Measurements from ENCODE around the gene APOBEC2. TPM values are rescaled to one million over a fixed set of nuclear protein-coding genes. Genes with fewer than 3 reads are reported as not detected.

The APOBEC2 gene
- total and polyA plus RNA-seq, 8 donors = 0.29 to 1.3 (median 0.75) TPM; not detected in 1

DNA sequence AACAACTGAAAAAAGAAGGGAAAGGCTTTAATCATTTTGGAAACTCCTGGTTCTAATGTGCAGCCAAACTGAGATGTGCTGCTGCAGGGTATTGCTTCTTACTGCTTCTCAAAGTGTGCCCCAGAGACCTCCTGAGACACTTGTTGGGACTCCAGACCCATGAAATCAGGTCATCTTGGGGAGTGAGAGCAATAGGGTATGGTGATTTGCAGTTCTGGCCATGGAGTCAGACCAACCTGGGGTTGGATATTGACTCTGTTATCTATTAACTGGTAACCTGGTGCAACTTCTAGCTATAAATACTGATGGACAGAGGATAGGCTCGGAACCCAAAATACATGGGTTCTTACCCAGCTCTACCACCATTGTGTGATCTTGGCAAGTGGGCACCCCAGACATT is 6.9 kb upstream of the APOBEC2 start:
- Histone ChIP-seq H3K36me3 (no peaks in the 10 kb centered on the region), H3K4me1 (no peaks in the 10 kb centered on the region), H3K27ac (no peak overlapping the region), H3K9me3 (no peaks in the 10 kb centered on the region), H3K4me3 (no peak overlapping the region), H3K27me3 (no peaks in the 10 kb centered on the region)
- TF ChIP-seq, protein P1, sequence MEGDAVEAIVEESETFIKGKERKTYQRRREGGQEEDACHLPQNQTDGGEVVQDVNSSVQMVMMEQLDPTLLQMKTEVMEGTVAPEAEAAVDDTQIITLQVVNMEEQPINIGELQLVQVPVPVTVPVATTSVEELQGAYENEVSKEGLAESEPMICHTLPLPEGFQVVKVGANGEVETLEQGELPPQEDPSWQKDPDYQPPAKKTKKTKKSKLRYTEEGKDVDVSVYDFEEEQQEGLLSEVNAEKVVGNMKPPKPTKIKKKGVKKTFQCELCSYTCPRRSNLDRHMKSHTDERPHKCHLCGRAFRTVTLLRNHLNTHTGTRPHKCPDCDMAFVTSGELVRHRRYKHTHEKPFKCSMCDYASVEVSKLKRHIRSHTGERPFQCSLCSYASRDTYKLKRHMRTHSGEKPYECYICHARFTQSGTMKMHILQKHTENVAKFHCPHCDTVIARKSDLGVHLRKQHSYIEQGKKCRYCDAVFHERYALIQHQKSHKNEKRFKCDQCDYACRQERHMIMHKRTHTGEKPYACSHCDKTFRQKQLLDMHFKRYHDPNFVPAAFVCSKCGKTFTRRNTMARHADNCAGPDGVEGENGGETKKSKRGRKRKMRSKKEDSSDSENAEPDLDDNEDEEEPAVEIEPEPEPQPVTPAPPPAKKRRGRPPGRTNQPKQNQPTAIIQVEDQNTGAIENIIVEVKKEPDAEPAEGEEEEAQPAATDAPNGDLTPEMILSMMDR (IDR thresholded peaks at IDR 0.05) = no peak
- no peak for DNase-seq
- intact Hi-C loops (cut with DNase I) = no loop called here
- ATAC-seq = no peak

DNA sequence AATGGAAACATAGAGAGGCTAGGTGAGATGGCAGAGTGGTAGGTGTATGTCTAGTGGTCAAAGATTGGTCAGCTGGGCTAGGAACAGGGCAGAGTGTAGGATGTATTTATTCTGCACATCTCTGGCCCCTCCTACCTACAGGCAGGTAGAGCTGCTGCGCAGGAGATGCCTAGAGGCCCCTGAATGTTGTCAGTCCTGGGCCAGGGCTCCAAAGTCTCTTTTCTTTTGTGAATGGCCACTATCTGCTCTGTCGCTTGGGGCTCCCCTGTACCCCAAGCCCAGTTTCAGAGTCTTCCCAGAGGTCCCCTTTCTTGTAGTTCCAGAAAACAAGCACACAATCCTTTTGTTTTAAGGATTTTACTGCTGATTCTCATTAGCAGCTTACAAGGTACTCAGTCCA is 5.7 kb upstream of the APOBEC2 start:
- no peak for ATAC-seq
- H3K36me3 ChIP-seq = no peaks in the 10 kb centered on the region
- TF ChIP-seq, protein P1 (IDR thresholded peaks at IDR 0.05) = no peak
- H3K27me3 ChIP-seq = no peaks in the 10 kb centered on the region
- intact Hi-C loops (cut with DNase I) = no loop called here
- H3K9me3 ChIP-seq = no peaks in the 10 kb centered on the region
- H3K27ac ChIP-seq = no peak overlapping the region
- H3K4me1 ChIP-seq = peaks cover 0 to 11% of the 10 kb centered on the region in 2 donors
- no peak for DNase-seq
- no peak overlapping the region for H3K4me3 ChIP-seq

DNA sequence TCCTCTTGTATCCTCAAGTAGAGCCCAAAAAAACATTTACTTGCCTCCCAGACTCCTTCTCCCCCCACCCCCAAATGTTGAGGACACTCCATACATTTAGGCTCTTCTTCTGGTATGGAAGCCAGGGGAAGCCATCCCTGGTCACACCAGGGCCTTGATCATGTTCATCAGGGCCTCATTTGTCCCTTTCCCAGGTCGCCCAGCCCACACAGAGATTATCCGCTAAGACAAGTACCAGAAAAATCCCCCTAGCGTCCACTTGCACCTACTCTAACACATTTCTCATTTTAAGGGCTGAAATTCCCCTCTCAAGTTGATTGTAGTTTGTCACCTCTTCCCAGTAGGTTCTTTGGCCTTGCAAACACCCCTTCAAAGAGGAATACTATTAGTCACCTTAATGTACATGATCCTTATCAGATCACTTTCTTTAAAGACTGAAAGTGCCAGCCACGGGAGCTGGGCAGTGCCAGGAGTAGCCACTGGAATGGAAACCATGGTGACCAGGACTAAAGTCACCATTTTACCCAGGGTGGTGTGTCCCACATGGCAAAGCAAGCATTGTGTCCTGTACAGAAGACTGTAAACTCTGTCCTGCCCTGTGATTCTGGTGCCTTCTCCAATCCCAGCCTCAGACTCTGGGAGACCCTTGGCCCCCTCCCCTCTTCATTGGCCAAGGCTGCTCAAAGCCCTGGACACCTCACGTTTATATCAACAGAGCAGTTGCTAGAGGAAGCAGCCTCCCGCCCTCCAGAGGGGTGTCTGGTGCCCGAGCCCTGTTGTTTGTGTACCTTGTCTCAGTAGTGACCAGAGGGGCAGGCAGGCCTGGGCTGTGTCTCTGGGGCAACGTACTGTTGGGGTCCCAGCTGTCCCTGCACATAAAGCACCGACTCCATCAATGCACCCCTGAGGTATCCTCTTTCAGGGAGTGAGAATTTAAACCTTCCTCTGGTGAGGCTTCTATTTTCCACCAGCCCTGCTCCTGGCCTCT is 5.0 kb upstream of the APOBEC2 start:
- Histone ChIP-seq H3K4me3 (no peak overlapping the region), H3K36me3 (no peaks in the 10 kb centered on the region), H3K4me1 (peaks cover 0 to 14% of the 10 kb centered on the region in 2 donors), H3K9me3 (no peaks in the 10 kb centered on the region), H3K27me3 (no peaks in the 10 kb centered on the region), H3K27ac (no peak overlapping the region)
- ATAC-seq (peak; percentile 14), DNase-seq (no peak)
- TF ChIP-seq, protein P1 (IDR thresholded peaks at IDR 0.05) = no peak
- intact Hi-C loops (cut with DNase I) = no loop called here

DNA sequence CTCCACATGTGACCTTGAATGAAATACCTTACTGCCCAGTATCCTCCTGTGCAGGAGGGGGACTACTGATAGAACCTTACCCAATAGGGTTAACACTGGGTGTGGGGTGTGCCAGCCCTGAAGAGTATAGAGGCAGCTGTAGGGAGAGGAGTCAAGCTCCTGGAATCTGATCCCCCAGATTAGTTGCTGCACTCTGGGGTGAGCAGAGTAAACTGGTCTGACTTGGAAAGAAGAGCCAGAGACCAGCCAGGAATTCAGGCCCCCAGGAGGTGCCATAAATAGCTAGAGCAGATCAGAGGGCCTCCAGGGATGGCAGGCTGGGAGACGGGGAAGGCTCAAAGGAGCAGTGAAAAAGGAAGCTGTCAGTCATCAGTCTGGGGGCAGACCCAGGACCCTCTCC is 3.5 kb upstream of the APOBEC2 start:
- Histone ChIP-seq H3K27me3 (no peaks in the 10 kb centered on the region), H3K4me1 (peaks cover 0 to 14% of the 10 kb centered on the region in 2 donors), H3K9me3 (no peaks in the 10 kb centered on the region), H3K36me3 (no peaks in the 10 kb centered on the region), H3K4me3 (no peak overlapping the region), H3K27ac (no peak overlapping the region)
- no peak for DNase-seq
- intact Hi-C loops (cut with DNase I) = no loop called here
- no peak for ATAC-seq
- TF ChIP-seq, protein P1 (IDR thresholded peaks at IDR 0.05) = no peak

DNA sequence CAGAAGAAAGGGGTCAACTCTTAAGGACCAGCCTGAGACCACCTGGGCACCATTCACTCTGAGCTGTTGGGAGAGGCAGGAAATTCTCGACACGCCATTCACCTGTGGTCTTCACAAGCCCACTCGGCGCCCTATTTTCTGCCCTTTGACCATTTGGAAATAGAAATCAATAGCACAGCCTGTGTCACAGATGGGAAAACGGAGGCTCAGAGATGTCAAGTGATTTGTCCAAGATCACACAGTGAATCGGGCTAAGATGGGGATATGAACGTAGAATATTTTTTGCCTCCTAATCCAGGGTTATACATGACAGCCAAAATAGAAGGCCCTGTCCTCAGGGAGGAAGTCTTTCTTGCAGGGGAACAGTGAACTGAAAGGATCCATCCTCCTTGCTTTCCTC is 3.0 kb upstream of the APOBEC2 start:
- intact Hi-C loops (cut with DNase I) = no loop called here
- Histone ChIP-seq H3K4me1 (peaks cover 0 to 14% of the 10 kb centered on the region in 2 donors), H3K36me3 (no peaks in the 10 kb centered on the region), H3K27me3 (no peaks in the 10 kb centered on the region), H3K27ac (no peak overlapping the region), H3K4me3 (no peak overlapping the region), H3K9me3 (no peaks in the 10 kb centered on the region)
- TF ChIP-seq, protein P1 (IDR thresholded peaks at IDR 0.05) = no peak
- DNase-seq = no peak
- ATAC-seq = no peak
